Fibroblast of the aortic adventitia (primary cell): ENCODE measurements around the gene PPM1H. TPM values are rescaled to one million over a fixed set of nuclear protein-coding genes. Genes with fewer than 3 reads are reported as not detected.
A peak's percentile ranks its signal among the peaks of the same experiment; 100 is the strongest.

Experiments
- DNase-seq: peaks from one replicate; pipeline ENCODE4 v3.0.0-alpha.2; 2010; ENCODE audit warnings: low read depth
- H3K4me3 ChIP-seq: 2 replicates; pipeline ENCODE4 v1.5.1; 2011; ENCODE audit warnings: low read depth, mild to moderate bottlenecking, control low read depth, low read length, moderate library complexity
- total RNA-seq: library from RNA; depleted of rRNA; stranded (reverse); fragments of >200 nt; gene quantifications from 2 replicates; pipeline ENCODE4 v1.2.3, GENCODE V29; 2012; ENCODE audit warnings: low replicate concordance
- TF ChIP-seq, protein P1 (sequence below): IDR thresholded peaks from 2 replicates; pipeline ENCODE4 v1.5.1; 2011; ENCODE audit warnings: mild to moderate bottlenecking, low read length, control low read depth, inconsistent platforms; ENCODE audit not compliant: insufficient read depth

Gene PPM1H
- total RNA-seq, 1 donor, result 1.3 TPM

DNA sequence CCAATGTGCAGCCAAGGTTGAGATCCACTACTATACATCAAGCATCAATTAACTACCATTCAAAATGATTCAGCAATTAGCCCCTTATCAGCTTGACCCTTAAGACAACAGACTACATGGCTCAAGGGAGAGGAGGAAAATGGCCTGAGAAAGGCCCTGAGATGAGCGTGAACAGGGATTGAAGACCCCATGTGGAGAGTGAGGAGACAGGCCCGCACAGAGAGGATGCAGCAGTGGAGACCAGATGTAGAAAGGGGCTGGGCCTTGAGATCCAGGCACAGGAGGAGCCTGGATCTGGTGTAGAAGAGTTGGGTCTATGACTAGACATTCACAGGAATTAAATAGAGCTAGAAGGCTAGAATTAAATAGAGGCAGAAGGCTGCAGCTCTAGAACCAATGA, 239.3 kb downstream of the PPM1H start:
- no peak for DNase-seq
- TF ChIP-seq, protein P1, sequence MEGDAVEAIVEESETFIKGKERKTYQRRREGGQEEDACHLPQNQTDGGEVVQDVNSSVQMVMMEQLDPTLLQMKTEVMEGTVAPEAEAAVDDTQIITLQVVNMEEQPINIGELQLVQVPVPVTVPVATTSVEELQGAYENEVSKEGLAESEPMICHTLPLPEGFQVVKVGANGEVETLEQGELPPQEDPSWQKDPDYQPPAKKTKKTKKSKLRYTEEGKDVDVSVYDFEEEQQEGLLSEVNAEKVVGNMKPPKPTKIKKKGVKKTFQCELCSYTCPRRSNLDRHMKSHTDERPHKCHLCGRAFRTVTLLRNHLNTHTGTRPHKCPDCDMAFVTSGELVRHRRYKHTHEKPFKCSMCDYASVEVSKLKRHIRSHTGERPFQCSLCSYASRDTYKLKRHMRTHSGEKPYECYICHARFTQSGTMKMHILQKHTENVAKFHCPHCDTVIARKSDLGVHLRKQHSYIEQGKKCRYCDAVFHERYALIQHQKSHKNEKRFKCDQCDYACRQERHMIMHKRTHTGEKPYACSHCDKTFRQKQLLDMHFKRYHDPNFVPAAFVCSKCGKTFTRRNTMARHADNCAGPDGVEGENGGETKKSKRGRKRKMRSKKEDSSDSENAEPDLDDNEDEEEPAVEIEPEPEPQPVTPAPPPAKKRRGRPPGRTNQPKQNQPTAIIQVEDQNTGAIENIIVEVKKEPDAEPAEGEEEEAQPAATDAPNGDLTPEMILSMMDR, result no peak
- H3K4me3 ChIP-seq, result no peak overlapping the region

DNA sequence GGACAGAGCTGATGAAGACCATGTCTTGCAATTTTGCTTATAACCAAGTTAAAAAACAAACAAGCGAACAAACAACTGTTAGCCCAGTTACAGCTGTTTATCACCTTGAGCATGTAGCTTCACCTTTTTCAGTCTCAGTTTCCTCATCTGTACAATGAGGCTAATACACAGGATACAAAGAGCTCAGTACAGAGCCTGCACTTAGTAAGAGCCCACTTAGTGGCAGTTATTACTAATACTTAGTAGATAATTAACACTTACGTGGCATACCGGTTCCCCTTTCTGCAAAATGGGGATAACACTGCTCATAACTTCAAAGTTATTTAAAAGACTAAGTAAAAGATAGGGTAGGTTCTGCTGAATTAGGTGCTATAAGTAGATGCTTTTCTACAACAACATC, 240.3 kb downstream of the PPM1H start:
- TF ChIP-seq, protein P1, result no peak
- DNase-seq, result no peak

DNA sequence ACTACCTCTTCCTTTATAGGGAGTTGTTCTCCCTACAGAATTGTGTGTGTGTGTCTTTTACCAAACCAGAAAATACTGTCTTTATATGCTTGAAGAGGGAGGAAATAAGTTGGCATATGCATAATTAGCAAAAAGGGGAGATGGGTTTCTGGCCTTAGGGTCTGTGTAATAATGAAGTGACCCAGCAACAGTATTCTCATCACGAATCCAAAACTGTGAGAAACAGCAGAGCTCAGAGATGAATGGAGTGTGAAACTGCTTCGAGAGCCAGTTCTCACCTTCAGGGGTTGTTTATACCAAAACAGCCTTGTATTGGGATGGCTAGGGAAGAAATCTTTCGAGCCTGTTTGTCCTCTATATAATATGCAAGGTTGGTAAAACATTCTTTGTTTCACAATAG, 240.8 kb downstream of the PPM1H start:
- TF ChIP-seq, protein P1, result no peak
- DNase-seq, result no peak
- H3K4me3 ChIP-seq, result no peak overlapping the region

More for the DNA sequence above, 240.3 kb downstream of the PPM1H start:
- no peak overlapping the region for H3K4me3 ChIP-seq

DNA sequence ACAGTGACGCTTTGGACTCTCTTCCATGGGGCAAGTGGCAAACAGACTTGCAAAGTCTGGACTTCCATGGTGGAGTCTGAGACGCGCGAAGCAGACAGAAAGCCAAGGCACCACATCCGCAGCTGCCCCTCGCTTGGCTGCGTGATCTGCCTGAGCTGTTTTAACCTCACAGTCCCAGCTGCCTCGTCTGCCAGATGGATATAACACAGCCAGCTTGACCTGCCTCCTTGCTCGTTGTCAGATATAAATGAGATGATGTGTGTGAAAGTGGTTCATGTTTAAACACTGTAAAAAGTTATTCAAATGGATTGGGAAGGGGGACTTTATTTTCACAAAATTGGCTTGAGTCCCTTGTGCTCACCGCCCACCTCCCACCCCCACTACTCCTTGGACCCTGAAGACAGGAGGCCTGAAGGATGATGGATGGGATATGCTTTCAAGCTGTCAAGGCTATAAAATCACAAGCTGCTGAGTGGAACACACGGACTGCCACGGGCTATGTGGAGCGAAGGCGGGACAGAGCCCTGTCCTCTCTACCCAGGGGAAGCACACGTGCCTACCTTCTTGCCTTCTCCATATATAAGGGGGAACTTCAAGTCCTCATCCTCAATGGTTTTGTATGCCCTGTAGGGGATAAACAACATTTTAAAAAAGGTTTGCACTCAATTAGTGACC, 241.4 kb downstream of the PPM1H start:
- peak; percentile 63 for DNase-seq
- TF ChIP-seq, protein P1, result no peak
- no peak overlapping the region for H3K4me3 ChIP-seq

DNA sequence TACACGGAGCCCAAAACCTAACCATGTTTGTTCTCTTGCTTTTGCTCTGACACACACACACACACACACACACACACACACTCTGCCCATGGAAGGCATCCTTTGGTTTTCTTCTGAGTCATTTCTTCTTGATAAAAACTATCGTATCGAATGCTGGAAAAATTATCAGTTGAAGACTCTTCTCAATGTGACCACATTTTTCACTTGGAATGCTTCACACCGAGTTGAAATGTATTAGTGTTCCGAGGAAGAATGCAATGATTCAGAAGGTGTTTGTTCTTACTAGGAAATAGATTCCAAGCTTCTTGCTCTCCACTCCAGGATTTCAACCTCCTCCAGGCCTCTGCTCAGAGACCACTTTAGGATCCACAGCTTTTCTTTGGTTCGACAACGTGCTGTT, 242.1 kb downstream of the PPM1H start:
- peak; percentile 96 for DNase-seq
- TF ChIP-seq, protein P1, result no peak
- H3K4me3 ChIP-seq, result no peak overlapping the region

DNA sequence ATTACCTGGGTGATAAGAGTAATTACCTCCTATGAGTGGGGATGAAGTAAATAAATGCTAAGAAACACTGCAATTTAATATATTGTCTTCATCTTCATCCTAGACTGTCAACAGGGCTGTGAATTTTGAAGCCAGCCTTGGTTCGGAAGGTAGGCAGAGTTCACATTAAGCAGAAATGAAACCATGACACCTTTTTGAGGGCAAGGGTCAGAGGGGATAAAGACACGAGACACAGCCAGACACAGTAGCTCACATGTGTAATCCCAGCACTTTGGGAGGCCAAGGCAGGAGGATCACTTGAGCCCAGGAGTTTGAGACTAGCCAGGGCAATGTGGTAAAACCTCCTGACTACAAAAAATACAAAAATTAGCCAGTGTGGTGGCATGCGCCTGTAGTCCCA, 243.6 kb downstream of the PPM1H start:
- no peak for DNase-seq
- H3K4me3 ChIP-seq, result no peak overlapping the region
- TF ChIP-seq, protein P1, result no peak
